Immature natural killer cell (primary cell): ENCODE data around the gene IPPK. TPM values are rescaled to one million over a fixed set of nuclear protein-coding genes. Genes with fewer than 3 reads are reported as not detected.

Source experiments
- DNase-seq, 3 donors: peaks; one replicate each; pipeline ENCODE4 v3.0.0; 2022; ENCODE audit warnings: mixed read lengths in 1 of 3
- H3K27ac Mint-ChIP-seq, 6 donors: one replicate each; pipeline ENCODE4 v1.8.0; 2020; ENCODE audit warnings: mixed read lengths in 6 of 6, mild to moderate bottlenecking in 5 of 6, inconsistent platforms in 4 of 6, moderate library complexity in 3 of 6
- H3K27me3 Mint-ChIP-seq, 3 donors: one replicate each; pipeline ENCODE4 v1.8.0; 2020 to 2021; ENCODE audit warnings: low read depth in 3 of 3, mild to moderate bottlenecking in 3 of 3, mixed read lengths in 3 of 3, moderate library complexity in 3 of 3, inconsistent platforms in 1 of 3
- H3K36me3 Mint-ChIP-seq, 3 donors: one replicate each; pipeline ENCODE4 v1.8.0; 2020; ENCODE audit warnings: mixed read lengths in 3 of 3, inconsistent platforms in 2 of 3, mild to moderate bottlenecking in 2 of 3
- H3K4me1 Mint-ChIP-seq, 2 donors: one replicate each; pipeline ENCODE4 v1.8.0; 2020; ENCODE audit warnings: inconsistent platforms in 2 of 2, mild to moderate bottlenecking in 2 of 2, mixed read lengths in 2 of 2, moderate library complexity in 1 of 2
- H3K4me3 Mint-ChIP-seq, 5 donors: one replicate each; pipeline ENCODE4 v1.8.0; 2020; ENCODE audit warnings: mild to moderate bottlenecking in 5 of 5, mixed read lengths in 5 of 5, inconsistent platforms in 3 of 5, moderate library complexity in 3 of 5
- H3K9me3 Mint-ChIP-seq, 6 donors: one replicate each; pipeline ENCODE4 v1.8.0; 2020; ENCODE audit warnings: mild to moderate bottlenecking in 6 of 6, mixed read lengths in 6 of 6, inconsistent platforms in 4 of 6, moderate library complexity in 3 of 6
- polyA plus RNA-seq, 3 donors: library from polyadenylated mRNA; unstranded; fragments of 300-500 nt; fragmentation: Illumina TruSeq; gene quantifications; one replicate each; pipeline ENCODE4 v1.2.3, GENCODE V29; 2021

IPPK gene
- polyA plus RNA-seq, 3 donors from 2014 or later: 2.6 to 5.4 (median 3.2) TPM

- Mint-ChIP-seq H3K36me3 (peaks cover 3 to 21% (median 7%) of the 10 kb centered on the region in 3 donors), H3K27ac (peak overlapping the region; percentile 53 to 83 (median 66)), H3K9me3 (no peaks in the 10 kb centered on the region), H3K4me3 (no peak overlapping the region), H3K4me1 (peaks cover 16 to 24% of the 10 kb centered on the region in 2 donors), H3K27me3 (peaks cover 0 to 1% (median 0%) of the 10 kb centered on the region in 3 donors)
- no peak for DNase-seq
Measured at GRCh38 chr9:92711146-92711545, 41.2 kb upstream of the IPPK start.

- no peak overlapping the region for H3K4me3 Mint-ChIP-seq
Measured at GRCh38 chr9:92710368-92710767, 40.4 kb upstream of the IPPK start.

GRCh38 chr9:92709954-92710353, 40.0 kb upstream of the IPPK start:
- no peak for DNase-seq
- peaks cover 3 to 21% (median 7%) of the 10 kb centered on the region in 3 donors for H3K36me3 Mint-ChIP-seq
- H3K4me3 Mint-ChIP-seq: no peak overlapping the region
- peaks cover 0 to 1% (median 0%) of the 10 kb centered on the region in 3 donors for H3K27me3 Mint-ChIP-seq
- no peaks in the 10 kb centered on the region for H3K9me3 Mint-ChIP-seq
- H3K4me1 Mint-ChIP-seq: peaks cover 16 to 24% of the 10 kb centered on the region in 2 donors
- peak overlapping the region in 2 of 6 donors; percentile 69 to 79 for H3K27ac Mint-ChIP-seq

More at GRCh38 chr9:92710368-92710767, 40.4 kb upstream of the IPPK start:
- peaks cover 3 to 21% (median 7%) of the 10 kb centered on the region in 3 donors for H3K36me3 Mint-ChIP-seq
- H3K9me3 Mint-ChIP-seq: no peaks in the 10 kb centered on the region
- H3K4me1 Mint-ChIP-seq: peaks cover 16 to 24% of the 10 kb centered on the region in 2 donors
- H3K27me3 Mint-ChIP-seq: peaks cover 0 to 1% (median 0%) of the 10 kb centered on the region in 3 donors
- peak overlapping the region in 4 of 6 donors; percentile 8 to 68 (median 34) for H3K27ac Mint-ChIP-seq
- no peak for DNase-seq

- H3K27ac Mint-ChIP-seq: peak overlapping the region in 2 of 6 donors; percentile 5 to 69
- H3K27me3 Mint-ChIP-seq: peaks cover 0 to 1% (median 0%) of the 10 kb centered on the region in 3 donors
- no peaks in the 10 kb centered on the region for H3K9me3 Mint-ChIP-seq
- no peak for DNase-seq
- H3K4me3 Mint-ChIP-seq: no peak overlapping the region
- peaks cover 3 to 18% (median 7%) of the 10 kb centered on the region in 3 donors for H3K36me3 Mint-ChIP-seq
- peaks cover 16 to 24% of the 10 kb centered on the region in 2 donors for H3K4me1 Mint-ChIP-seq
Measured at GRCh38 chr9:92709240-92709639, 39.3 kb upstream of the IPPK start.

GRCh38 chr9:92707530-92707929, 37.6 kb upstream of the IPPK start:
- Mint-ChIP-seq H3K4me3 (no peak overlapping the region), H3K27ac (peak overlapping the region in 1 of 6 donors; percentile 63)

GRCh38 chr9:92706218-92706940, 36.4 kb upstream of the IPPK start:
- Mint-ChIP-seq H3K4me3 (no peak overlapping the region), H3K27ac (peak overlapping the region in 1 of 6 donors; percentile 30), H3K36me3 (peaks cover 0 to 10% (median 8%) of the 10 kb centered on the region in 3 donors), H3K4me1 (peaks cover 2 to 5% of the 10 kb centered on the region in 2 donors), H3K9me3 (no peaks in the 10 kb centered on the region), H3K27me3 (peaks cover 0 to 2% (median 0%) of the 10 kb centered on the region in 3 donors)
- DNase-seq: peak in 1 of 3 donors; percentile 29

More at GRCh38 chr9:92707530-92707929, 37.6 kb upstream of the IPPK start:
- Mint-ChIP-seq H3K4me1 (peaks cover 12 to 16% of the 10 kb centered on the region in 2 donors), H3K36me3 (peaks cover 0 to 8% (median 3%) of the 10 kb centered on the region in 3 donors), H3K9me3 (no peaks in the 10 kb centered on the region), H3K27me3 (peaks cover 0 to 3% (median 0%) of the 10 kb centered on the region in 3 donors)
- no peak for DNase-seq

- Mint-ChIP-seq H3K4me3 (no peak overlapping the region), H3K27ac (peak overlapping the region in 1 of 6 donors; percentile 32)
Measured at GRCh38 chr9:92704528-92704927, 34.6 kb upstream of the IPPK start.

GRCh38 chr9:92696619-92697018, 26.7 kb upstream of the IPPK start:
- peaks cover 10 to 15% of the 10 kb centered on the region in 2 donors for H3K4me1 Mint-ChIP-seq
- peak overlapping the region in 2 of 5 donors; percentile 0 to 30 for H3K4me3 Mint-ChIP-seq
- peak overlapping the region in 2 of 6 donors; percentile 1 to 19 for H3K27ac Mint-ChIP-seq
- H3K36me3 Mint-ChIP-seq: peaks cover 4 to 22% (median 10%) of the 10 kb centered on the region in 3 donors
- peaks cover 27 to 63% (median 50%) of the 10 kb centered on the region in 6 donors for H3K9me3 Mint-ChIP-seq
- H3K27me3 Mint-ChIP-seq: peaks cover 0 to 3% (median 3%) of the 10 kb centered on the region in 3 donors
- no peak for DNase-seq

More at GRCh38 chr9:92704528-92704927, 34.6 kb upstream of the IPPK start:
- peaks cover 0 to 18% (median 0%) of the 10 kb centered on the region in 3 donors for H3K36me3 Mint-ChIP-seq
- H3K4me1 Mint-ChIP-seq: no peaks in the 10 kb centered on the region
- no peak for DNase-seq
- H3K9me3 Mint-ChIP-seq: no peaks in the 10 kb centered on the region
- H3K27me3 Mint-ChIP-seq: peaks cover 0 to 2% (median 0%) of the 10 kb centered on the region in 3 donors

GRCh38 chr9:92686954-92687353, 17.0 kb upstream of the IPPK start:
- no peak overlapping the region for H3K27ac Mint-ChIP-seq
- DNase-seq: no peak
- peaks cover 0 to 1% (median 0%) of the 10 kb centered on the region in 3 donors for H3K27me3 Mint-ChIP-seq
- H3K9me3 Mint-ChIP-seq: peaks cover 4 to 18% (median 12%) of the 10 kb centered on the region in 6 donors
- no peak overlapping the region for H3K4me3 Mint-ChIP-seq
- H3K4me1 Mint-ChIP-seq: no peaks in the 10 kb centered on the region
- peaks cover 0 to 6% (median 4%) of the 10 kb centered on the region in 3 donors for H3K36me3 Mint-ChIP-seq

GRCh38 chr9:92685022-92685421, 15.1 kb upstream of the IPPK start:
- DNase-seq: no peak
- Mint-ChIP-seq H3K27ac (peak overlapping the region in 1 of 6 donors; percentile 32), H3K4me3 (no peak overlapping the region), H3K9me3 (peaks cover 0 to 3% (median under 1%) of the 10 kb centered on the region in 6 donors), H3K36me3 (peaks cover 0 to 2% (median 1%) of the 10 kb centered on the region in 3 donors), H3K4me1 (no peaks in the 10 kb centered on the region), H3K27me3 (peaks cover 0 to 1% (median 0%) of the 10 kb centered on the region in 3 donors)

GRCh38 chr9:92682269-92682668, 12.3 kb upstream of the IPPK start:
- Mint-ChIP-seq H3K4me1 (no peaks in the 10 kb centered on the region), H3K9me3 (peaks cover 0 to 2% (median 0%) of the 10 kb centered on the region in 6 donors), H3K27me3 (peaks cover 0 to 1% (median 0%) of the 10 kb centered on the region in 3 donors), H3K36me3 (no peaks in the 10 kb centered on the region), H3K27ac (peak overlapping the region in 1 of 6 donors; percentile 40), H3K4me3 (no peak overlapping the region)
- DNase-seq: no peak

- H3K9me3 Mint-ChIP-seq: peaks cover 0 to 2% (median 0%) of the 10 kb centered on the region in 6 donors
- H3K4me3 Mint-ChIP-seq: no peak overlapping the region
- H3K4me1 Mint-ChIP-seq: no peaks in the 10 kb centered on the region
- H3K27ac Mint-ChIP-seq: no peak overlapping the region
- DNase-seq: no peak
- peaks cover 0 to 1% (median 0%) of the 10 kb centered on the region in 3 donors for H3K27me3 Mint-ChIP-seq
- H3K36me3 Mint-ChIP-seq: no peaks in the 10 kb centered on the region
Measured at GRCh38 chr9:92680166-92681119, 10.5 kb upstream of the IPPK start.
